ENCODE results near the gene SETBP1. TPM values are rescaled to one million over a fixed set of nuclear protein-coding genes. Genes with fewer than 3 reads are reported as not detected.

Gene SETBP1
- total RNA-seq, 2 donors from 2014 or later = 9.8 to 16.7 TPM

DNA sequence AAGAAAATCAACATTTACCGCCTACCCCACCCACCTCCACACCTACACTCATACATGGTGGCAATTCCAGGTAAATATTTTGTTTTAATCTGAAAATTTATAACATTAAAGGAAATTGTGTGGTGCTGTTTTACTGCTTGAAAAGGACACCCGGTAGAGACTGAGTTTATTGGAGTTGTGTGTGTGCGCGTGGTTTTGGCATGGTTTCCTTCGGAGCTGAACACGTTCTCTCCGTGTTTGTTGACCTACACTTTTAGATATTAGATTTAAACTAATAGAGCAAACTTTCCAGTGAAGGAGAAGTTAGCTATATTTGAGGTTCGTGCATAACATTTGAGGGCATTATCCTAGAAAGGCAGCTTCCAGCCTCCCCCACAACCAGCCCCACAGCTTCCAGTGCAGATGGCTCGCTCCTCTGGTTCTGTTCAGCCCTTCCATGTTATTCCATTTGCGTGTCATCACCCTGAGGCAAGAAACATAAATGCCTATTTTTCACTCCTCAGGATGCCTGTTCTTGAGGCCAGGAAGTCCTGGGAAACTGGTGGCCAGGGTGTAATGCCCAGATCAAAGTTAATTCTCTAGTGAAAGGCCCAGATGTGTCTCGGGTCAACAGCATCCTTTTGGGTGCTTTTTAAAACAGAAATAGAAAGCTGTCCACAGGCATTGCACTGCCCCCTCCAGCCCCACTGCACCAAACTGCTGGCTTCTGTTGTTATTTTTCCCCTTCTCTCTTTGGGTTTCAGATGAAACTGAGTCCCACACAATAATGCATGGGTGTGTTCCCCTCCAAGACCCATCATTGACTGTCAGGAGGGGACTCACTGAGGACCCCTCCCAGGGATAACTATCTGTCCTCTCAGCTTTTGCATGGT, 190.2 kb downstream of the SETBP1 start:
- intact Hi-C loops (cut with DNase I) = no loop called here
- no peak for DNase-seq
- no peak for ATAC-seq

DNA sequence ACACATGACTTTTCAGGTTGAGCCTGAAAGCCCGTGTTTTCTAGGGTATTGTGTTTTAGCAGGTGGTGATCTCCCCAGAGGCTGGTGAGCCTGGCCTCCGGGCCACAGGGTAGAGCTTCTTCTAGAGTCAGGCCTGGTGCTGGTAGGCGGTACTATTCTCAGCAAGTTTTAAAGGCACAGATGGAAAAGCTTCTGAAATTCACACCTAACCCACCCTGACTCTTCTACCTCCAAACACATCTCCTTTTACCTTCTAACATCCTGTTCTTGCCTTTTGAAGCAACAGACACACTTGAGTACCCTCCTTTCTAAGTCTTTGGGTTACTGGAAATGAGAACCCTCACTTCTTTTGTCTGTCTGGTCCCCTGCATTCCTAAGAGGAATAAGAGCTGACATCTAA, 191.1 kb downstream of the SETBP1 start:
- intact Hi-C loops (cut with DNase I) = no loop called here
- no peak for ATAC-seq
- DNase-seq = no peak

DNA sequence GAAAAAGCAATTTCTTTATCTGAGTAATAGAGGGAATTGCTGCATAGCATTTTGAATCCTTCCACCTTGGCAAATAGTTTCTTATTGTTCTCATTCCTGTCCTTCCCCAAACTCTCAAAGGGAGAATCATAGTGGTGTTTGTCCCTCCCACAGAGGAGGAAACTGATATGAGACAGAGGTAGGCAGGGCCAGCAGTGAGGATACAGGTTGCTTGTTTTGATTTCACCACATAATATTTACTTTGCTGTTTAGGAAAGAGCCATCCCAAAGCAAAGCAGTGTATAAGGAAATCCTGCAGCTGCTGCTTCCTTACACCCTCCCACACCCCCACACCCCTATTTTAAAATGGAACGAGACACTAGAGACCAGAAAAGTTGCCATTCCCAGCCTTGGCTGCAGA, 195.3 kb downstream of the SETBP1 start:
- no peak for ATAC-seq
- no peak for DNase-seq
- intact Hi-C loops (cut with DNase I) = no loop called here

DNA sequence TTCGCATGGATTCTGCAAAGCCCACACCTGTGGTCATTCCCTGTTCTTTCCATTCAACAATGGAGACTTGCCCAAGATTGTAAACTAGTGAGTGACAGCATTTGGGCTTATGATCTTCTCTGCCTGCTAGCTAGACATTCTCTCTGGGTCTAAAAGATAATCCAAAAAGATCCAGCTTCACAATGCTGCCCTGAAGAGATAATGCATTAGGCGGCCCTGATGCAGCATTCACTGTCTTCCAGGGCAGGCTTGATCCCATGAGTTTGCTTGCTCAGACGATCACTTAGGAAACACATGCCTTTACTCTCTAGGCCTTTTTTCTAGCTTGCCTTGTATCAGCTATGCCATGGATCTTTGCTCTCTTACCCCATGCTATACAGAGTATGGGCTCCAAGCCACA, 196.1 kb downstream of the SETBP1 start:
- no peak for DNase-seq
- no peak for ATAC-seq
- intact Hi-C loops (cut with DNase I) = no loop called here

DNA sequence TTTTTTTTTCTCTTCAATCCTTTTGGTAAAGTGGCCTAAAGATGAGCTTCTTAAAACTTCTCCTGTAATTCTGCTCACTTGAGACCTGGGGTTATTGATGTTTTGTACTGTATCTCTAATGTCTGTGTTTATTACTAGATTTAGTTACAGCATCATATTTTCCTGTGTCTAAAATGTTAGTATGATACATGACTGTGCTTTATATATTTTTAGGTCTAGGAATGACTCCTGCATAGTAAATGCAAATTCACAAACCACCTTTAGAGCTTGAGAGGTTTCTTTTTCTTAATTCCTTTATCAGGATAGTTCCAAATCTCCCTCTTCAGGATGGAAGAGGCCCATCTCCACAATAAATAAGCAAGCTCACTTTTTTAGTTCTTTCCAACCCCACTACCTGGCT, 197.6 kb downstream of the SETBP1 start:
- ATAC-seq (no peak), DNase-seq (no peak)
- intact Hi-C loops (cut with DNase I) = no loop called here

DNA sequence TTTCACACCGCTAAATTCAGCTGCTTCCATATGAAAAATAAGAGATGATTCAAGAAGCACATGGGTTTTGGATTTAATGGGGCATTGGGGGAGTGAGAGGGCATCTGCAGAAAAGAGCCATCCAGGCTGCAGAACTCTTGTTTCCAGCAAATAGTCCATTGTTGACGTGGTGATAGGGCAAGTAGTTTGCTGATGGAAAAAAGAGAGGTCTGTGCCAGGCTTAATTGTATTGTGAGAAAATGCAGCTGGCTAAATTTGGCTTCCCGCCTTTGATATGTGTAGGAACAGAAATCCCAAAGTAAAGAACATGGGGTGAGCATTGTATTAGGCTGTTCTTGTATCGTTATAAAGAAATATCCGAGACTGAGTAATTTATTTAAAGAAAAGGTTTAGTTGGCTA, 199.5 kb downstream of the SETBP1 start:
- intact Hi-C loops (cut with DNase I) = loop anchor here in 1 of 2 donors (5.0 kb wide), 1 partner anchor 203 kb away; no protein-coding TSS in a partner anchor
- ATAC-seq = no peak

DNA sequence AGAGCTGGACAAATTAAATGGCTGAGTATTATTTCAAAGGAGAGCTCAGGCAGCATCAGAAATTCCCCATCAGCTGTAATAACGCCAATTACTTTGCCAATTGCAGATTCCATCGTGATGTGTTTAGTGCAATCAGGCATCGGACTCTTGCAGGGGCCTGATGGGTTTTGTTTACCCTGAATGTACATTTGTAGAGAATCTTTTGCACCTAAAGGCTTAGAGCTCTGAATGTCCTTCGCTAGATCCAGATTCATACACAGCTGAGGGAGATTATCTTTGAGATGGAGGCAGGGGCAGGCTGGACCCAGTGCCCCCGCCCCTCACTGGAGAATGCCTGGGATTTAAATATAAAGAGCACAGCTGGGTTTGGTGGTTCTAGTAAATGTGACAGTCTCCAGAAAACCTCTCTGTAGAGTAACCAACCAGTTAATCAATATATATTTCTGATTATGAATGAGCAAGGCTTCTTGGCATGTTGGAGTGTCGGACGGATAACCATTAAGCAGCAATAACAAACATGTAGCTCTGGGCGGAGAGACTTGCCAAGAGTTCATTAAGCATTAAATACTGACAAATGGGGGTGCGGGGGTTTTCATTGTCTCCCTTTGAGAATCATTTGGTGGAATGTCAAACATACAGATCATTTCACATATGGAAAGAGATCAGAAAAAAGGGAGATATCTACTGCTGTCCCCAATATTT, 200.9 kb downstream of the SETBP1 start:
- intact Hi-C loops (cut with DNase I) = loop anchor here in 1 of 2 donors (5.0 kb wide), 1 partner anchor 204 kb away; no protein-coding TSS in a partner anchor
- DNase-seq (no peak), ATAC-seq (no peak)

More for the DNA sequence above, 199.5 kb downstream of the SETBP1 start:
- DNase-seq = no peak

DNA sequence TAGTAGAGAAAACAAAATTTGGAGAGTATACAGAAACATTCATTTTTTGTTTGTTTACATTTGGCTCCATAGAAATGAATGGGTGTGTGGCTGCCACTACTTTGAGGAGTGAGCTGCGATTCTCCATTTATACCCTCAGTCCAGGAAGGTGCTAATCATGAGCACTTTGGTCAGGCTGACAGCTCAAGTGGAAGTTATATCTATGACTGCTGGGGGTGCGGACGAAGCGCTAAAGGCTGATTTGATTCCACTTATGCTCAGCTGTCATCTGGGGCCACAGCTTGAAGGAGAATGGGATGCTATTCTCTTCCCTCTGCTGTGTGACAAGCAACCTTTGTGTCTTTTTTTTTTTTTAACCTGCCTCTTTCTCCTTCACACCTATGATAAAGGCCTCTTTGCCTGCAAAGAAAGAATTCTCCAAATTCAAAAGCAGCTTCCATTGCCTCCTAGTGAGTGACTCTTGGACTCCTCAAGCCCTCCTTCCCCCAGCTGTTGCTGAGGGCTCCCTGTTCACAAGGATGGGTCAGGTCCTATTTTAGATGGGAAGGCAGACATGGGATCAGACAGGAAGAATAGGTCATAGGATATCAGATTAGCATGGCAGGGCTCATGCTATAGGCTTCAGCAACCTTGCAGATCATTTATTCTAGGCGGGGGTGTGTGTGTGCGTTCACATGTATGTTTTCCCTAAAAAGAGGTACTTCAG, 201.6 kb downstream of the SETBP1 start:
- ATAC-seq = peak; percentile 92 to 94
- DNase-seq = peak; percentile 36

DNA sequence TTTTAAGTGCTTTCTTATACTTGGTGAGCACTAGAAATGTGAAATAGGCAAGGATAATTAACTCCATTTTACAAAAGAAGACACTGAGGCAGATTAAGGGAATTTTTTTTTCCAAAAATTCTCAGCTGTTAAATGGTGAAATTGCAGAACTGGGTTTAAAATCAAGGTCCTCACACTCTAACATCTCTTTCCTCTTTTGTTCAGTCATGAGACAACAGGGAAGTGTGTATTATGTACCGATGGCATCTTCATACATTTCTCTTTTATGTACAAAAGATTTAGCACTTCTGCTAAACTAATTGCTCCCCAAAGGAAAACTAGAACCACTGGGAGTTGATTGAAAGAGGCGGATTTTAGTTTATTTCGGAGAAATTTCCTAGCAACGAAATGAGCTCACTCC, 203.0 kb downstream of the SETBP1 start:
- DNase-seq = no peak
- intact Hi-C loops (cut with DNase I) = loop anchor here in 1 of 2 donors (5.0 kb wide), 1 partner anchor 206 kb away; no protein-coding TSS in a partner anchor
- no peak for ATAC-seq

More for the DNA sequence above, 201.6 kb downstream of the SETBP1 start:
- intact Hi-C loops (cut with DNase I) = loop anchor here in 1 of 2 donors (5.0 kb wide), 1 partner anchor 205 kb away; no protein-coding TSS in a partner anchor

DNA sequence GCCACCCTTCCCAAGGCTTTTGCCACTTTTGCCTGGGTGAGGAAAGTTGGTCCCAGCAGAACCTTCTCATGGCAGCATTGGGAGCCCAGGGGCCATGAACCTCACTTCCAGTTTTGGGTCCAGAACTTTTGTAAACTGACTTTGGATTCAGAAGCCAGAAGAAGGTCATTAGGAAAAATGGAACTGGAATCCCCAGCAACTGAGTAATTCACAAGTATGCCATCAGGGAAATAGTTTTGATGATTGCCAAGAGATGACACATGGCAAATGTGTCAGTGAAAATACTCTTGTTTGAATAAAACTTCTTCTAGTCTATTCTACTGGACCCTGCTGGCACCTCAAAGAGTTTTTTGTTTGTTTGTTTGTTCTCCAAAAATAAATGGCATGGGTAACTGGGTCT, 203.7 kb downstream of the SETBP1 start:
- ATAC-seq (no peak), DNase-seq (no peak)
- intact Hi-C loops (cut with DNase I) = loop anchor here in 1 of 2 donors (5.0 kb wide), 1 partner anchor 207 kb away; no protein-coding TSS in a partner anchor

DNA sequence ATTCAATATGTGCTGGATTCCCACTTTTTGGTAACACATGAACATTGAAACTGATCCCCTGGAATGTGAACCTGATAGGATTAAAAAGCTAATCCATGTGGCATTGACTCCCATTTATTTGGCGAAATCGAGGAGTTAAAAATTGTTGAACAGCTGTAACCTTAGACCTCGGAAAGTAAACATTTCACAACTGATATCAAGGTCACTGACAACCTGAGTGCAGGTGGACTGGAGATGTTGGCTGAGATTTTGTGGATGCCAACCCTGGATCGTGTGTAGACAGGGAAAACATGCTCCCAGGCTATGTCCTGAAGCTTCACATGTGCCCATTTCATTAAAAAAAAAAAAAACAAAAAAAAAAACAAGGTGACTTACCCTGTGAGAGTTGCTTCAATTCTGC, 204.8 kb downstream of the SETBP1 start:
- intact Hi-C loops (cut with DNase I) = no loop called here
- ATAC-seq = no peak

DNA sequence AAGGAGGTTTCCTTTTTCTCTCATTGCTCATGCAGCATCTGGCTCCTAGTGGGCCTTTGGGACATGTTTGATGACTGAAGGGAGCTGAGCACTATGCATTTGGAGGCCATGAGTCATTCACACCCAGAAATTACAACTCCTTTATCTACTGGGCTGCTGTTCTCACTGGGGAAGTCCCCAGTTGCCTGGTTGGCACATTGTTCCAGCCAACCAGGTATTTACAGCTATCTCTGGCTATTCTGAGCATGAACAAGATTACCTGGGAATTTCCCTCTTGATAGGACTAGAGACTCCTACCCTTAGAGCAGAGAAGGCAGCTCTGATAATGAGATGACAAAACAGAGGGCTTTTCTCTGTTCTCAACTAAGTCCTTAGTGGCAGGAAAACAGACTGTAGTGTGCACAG, 206.5 kb downstream of the SETBP1 start:
- intact Hi-C loops (cut with DNase I) = no loop called here
- ATAC-seq (peak; percentile 81 to 95), DNase-seq (no peak)

More for the DNA sequence above, 204.8 kb downstream of the SETBP1 start:
- DNase-seq = no peak

DNA sequence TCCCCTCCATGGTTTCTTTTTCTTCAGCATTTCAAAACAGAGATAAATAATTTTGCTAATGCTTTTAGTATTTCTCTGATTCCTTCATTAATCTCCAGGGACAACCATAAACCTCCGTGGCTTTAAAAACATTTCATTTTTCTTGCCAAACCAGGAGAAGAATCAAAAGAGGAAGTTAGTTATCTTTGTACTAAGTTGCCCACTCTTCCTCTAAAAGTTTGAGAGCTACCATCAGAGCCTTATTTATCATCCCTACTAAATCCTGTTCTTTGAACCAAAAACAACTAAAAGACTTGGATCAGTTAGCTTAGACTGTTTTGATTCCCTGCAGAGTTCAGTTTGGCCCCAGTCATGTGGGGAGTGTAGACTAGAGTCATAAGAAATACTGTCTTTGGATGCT, 208.4 kb downstream of the SETBP1 start:
- intact Hi-C loops (cut with DNase I) = no loop called here
- ATAC-seq (peak in 1 of 2 donors; percentile 12), DNase-seq (no peak)

DNA sequence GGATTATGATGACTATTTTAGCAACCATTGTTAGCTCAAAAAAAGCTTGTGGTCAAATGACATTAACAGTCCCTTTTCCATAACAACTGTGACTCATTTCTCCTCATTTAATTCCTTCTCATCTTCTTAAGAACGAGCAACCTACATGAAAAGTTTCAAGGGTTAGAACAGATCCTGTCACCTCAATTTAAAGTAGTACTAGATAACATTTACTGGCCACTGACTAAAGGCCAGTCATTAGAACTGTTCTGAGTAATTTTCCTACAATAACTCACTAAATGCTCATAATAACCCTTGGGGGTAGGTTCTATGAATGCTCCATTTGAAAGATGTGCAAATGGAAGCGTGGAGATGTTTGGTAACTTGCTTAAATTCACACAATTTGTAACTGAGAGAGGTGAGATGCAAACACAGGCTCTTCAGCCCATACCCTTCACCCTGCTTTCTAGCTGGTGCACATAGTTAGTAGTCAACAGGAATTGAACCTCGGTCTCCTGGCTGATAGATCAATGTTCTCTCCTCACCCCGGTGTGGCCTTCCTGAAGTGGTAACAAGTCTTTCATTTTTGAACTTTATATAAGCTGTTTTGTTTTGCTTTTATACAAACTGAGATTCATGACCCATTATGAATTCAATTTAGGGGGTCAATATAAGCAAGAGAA, 212.5 kb downstream of the SETBP1 start:
- no peak for ATAC-seq
- intact Hi-C loops (cut with DNase I) = loop anchor here in 1 of 2 donors (10.0 kb wide), 2 partner anchors 52 to 758 kb away; no protein-coding TSS in a partner anchor
- no peak for DNase-seq

DNA sequence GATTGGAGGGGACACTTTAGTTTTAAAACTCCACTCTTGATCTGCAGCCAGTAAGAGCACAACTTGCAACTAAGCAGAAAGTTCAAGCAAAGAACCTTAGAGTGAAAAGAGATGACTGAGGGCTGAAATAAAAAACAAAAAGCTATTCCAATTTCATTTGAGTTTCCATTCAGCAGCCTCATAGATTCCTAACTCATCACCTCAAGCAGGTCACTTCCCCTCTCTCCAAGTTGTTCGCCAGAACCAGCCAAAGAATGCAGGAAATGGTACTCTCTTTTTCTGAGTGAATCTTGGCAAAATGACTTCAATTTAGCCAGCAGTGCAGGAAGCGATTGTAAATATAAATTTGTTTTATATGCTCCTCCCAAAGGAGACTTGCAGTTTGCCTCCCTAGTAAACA, 213.3 kb downstream of the SETBP1 start:
- DNase-seq (no peak), ATAC-seq (no peak)
- intact Hi-C loops (cut with DNase I) = loop anchor here in 1 of 2 donors (10.0 kb wide), 2 partner anchors 51 to 759 kb away; no protein-coding TSS in a partner anchor

DNA sequence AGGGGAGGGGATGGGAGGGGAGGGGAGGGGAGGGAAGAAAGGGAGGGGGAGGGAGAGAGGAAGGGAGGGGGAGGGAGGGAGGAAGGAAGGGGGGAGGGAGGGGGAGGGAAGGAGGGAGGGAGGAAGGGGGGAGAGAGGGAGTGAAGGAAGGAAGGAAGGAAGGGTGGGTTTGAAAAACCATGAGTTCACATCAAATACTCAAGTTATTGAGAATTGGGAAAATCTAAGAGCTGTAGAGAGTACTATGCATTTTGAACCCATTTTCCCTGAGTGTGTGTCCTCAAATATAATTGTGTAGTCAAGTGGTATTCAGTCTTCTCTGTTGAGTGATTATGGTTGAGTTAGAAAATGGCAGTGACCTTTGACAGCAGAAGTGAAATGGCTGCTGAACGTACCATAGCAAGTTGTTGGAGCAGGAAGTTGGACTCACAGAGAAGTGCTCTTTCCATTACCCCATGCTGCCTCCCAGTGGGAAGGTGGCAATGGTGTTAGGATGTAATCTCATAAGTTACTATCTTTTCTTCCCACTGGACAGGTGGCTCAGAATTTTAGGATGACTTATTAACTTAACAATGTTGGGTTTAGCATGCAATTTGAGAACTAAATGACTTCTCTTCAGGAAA, 214.6 kb downstream of the SETBP1 start:
- intact Hi-C loops (cut with DNase I) = loop anchor here in 1 of 2 donors (10.0 kb wide), 2 partner anchors 50 to 760 kb away; no protein-coding TSS in a partner anchor
- ATAC-seq = peak; percentile 50 to 72
- DNase-seq = peak; percentile 31

DNA sequence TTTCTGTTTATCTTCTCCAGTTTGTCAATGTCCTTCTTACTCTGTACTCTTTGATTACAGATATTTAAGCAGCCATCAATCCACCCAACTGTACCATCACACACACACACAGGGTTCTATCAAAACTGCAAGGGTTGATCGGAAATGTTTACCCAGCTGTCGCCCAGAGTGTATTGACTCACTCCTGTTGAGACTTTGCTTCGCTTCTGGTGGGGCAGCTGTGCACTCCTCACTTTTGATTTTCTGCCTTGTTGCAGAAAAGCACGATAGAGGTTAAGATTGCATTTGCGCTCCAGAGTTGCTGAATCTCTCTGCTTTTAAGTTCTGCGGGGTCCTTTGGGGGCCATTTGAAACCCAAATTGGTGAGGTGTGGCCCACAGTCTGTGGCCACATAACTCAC, 216.2 kb downstream of the SETBP1 start:
- no peak for DNase-seq
- no peak for ATAC-seq
- intact Hi-C loops (cut with DNase I) = loop anchor here in 1 of 2 donors (10.0 kb wide), 2 partner anchors 48 to 762 kb away; no protein-coding TSS in a partner anchor

DNA sequence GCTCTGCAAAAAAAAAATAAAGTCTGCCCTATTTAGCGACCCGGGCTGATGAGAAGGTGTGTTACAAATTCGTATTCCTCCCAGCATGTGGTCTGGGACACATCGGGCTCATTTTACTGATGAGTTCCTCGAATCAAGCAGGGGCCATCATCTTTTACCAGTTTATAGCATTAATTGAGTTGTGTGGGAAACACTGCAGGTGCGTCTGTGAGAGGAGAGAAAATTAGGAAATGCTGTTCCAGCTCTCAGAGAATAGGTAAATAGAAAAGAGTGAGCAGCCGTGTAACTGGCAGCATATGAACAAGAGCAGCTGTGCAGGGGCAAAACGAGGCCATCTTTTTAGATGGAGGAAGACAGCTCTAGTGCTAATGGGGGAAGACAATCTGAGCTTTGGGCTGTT, 216.7 kb downstream of the SETBP1 start:
- DNase-seq (no peak), ATAC-seq (no peak)
- intact Hi-C loops (cut with DNase I) = loop anchor here in 1 of 2 donors (10.0 kb wide), 2 partner anchors 47 to 763 kb away; no protein-coding TSS in a partner anchor

Data from left cardiac atrium (tissue), 4 donors.